ENCODE measurements around the gene INTS1.

DNA sequence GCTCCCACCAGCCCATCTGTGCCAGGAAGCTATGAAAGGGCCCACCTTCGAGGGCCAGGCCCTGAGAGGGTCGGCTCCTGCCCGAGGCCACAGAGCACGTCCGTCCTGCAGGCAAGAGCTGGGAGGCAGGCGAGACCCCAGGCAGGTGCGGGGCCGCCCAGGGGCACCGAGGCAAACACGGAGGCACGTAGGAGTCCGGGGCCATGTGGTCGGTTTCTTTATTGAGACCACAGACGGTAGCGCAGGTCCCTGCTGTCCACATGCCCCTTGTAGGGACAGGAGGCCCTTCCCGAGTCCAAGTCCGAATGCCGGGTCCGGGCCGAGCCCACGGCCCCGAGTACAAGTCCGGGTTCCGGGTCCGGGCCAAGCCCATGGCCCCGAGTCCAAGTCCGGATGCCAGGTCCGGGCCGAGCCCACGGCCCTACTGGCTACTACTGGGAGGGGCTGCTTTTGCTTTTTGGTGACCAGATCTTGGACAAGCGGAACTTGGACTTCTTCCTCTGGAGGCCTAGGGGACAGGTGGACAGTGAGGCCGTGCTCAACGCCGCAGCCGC, 69.9 kb downstream of the INTS1 start:
- TF ChIP-seq, protein P1, sequence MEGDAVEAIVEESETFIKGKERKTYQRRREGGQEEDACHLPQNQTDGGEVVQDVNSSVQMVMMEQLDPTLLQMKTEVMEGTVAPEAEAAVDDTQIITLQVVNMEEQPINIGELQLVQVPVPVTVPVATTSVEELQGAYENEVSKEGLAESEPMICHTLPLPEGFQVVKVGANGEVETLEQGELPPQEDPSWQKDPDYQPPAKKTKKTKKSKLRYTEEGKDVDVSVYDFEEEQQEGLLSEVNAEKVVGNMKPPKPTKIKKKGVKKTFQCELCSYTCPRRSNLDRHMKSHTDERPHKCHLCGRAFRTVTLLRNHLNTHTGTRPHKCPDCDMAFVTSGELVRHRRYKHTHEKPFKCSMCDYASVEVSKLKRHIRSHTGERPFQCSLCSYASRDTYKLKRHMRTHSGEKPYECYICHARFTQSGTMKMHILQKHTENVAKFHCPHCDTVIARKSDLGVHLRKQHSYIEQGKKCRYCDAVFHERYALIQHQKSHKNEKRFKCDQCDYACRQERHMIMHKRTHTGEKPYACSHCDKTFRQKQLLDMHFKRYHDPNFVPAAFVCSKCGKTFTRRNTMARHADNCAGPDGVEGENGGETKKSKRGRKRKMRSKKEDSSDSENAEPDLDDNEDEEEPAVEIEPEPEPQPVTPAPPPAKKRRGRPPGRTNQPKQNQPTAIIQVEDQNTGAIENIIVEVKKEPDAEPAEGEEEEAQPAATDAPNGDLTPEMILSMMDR (IDR thresholded peaks at IDR 0.05): no peak
- TF ChIP-seq POLR2A (IDR thresholded peaks at IDR 0.05) (no peak), POLR2AphosphoS5 (IDR thresholded peaks at IDR 0.05) (no peak)
